Endothelial cell of umbilical vein (primary cell): ENCODE data around the gene LEMD1. TPM values are rescaled to one million over a fixed set of nuclear protein-coding genes. Genes with fewer than 3 reads are reported as not detected.

Experiments used
- BruUV-seq: library from RNA; stranded (reverse); fragments of 400-500 nt; replicated peaks from 2 replicates; lab custom pipeline; 2021; lab: Mats Ljungman, UMichigan
- CTCF ChIA-PET: fragments of 300-600, 350-600 bp; sonication (Branson Sonifier 250); formaldehyde crosslinking; loops from one replicate; lab custom pipeline; 2021; ENCODE audit warnings: antibody characterized with exemption, inconsistent platforms; lab: Charles Lee
- POLR2A ChIA-PET: fragments of 300-600, 350-600 bp; sonication (Branson Sonifier 250); formaldehyde crosslinking; loops from one replicate; lab custom pipeline; 2021; ENCODE audit warnings: antibody characterized with exemption, inconsistent platforms; lab: Charles Lee
- DNase-seq: peaks from one replicate; pipeline ENCODE4 v3.0.0-alpha.2; 2011; ENCODE audit warnings: low read depth, low spot score
- FAIRE-seq: peaks from 2 replicates; lab custom pipeline; 2011; peaks lifted over from hg19 to GRCh38; lab: Jason Lieb, UNC
- H2AFZ ChIP-seq: 2 replicates; pipeline ENCODE4 v1.6.0; 2012; ENCODE audit warnings: low read depth, low read length, control low read depth, inconsistent platforms
- H3K27ac ChIP-seq: 2 replicates; pipeline ENCODE4 v1.5.1; 2011; ENCODE audit warnings: low read depth, mild to moderate bottlenecking, control low read depth, low read length, moderate library complexity; ENCODE audit not compliant: insufficient read depth
- H3K27me3 ChIP-seq, 2 experiments: 2 replicates each; pipeline versions ENCODE4 v1.6.0 to v1.6.1; 2011; ENCODE audit warnings: low read length in 2 of 2, mixed read lengths in 1 of 2; ENCODE audit not compliant: control insufficient read depth in 2 of 2, insufficient read depth in 2 of 2
- H3K36me3 ChIP-seq, 2 experiments: 2 replicates in 1 of 2; 3 replicates in 1 of 2; pipeline ENCODE4 v1.5.1; 2011; ENCODE audit warnings: low read length in 2 of 2, mild to moderate bottlenecking in 1 of 2, moderate library complexity in 1 of 2; ENCODE audit not compliant: control insufficient read depth in 2 of 2, insufficient read depth in 2 of 2; ENCODE audit errors: extremely low read depth in 1 of 2
- H3K4me1 ChIP-seq: 3 replicates; pipeline ENCODE4 v1.5.1; 2011; ENCODE audit warnings: mild to moderate bottlenecking, low read length; ENCODE audit not compliant: control insufficient read depth, insufficient read depth; ENCODE audit errors: extremely low read depth
- H3K4me2 ChIP-seq: 2 replicates; pipeline ENCODE4 v1.6.1; 2011; ENCODE audit warnings: low read length, control low read depth, mixed read lengths; ENCODE audit not compliant: insufficient read depth
- H3K4me3 ChIP-seq, 3 experiments: fragments of 200-600 bp in 1 of 3; sonication (generic), shearing (Covaris generic) in 1 of 3; replicated peaks in 1 of 3; 2 replicates each; pipeline ENCODE4 v1.5.1; 2011 to 2016; ENCODE audit warnings: control low read depth in 3 of 3, low read length in 3 of 3, mild to moderate bottlenecking in 2 of 3, inconsistent platforms in 1 of 3, low read depth in 1 of 3, moderate library complexity in 1 of 3; ENCODE audit not compliant: insufficient read depth in 1 of 3
- H3K79me2 ChIP-seq: 2 replicates; pipeline ENCODE4 v1.6.0; 2012; ENCODE audit warnings: low read length, inconsistent platforms; ENCODE audit not compliant: control insufficient read depth, insufficient read depth
- H3K9ac ChIP-seq: replicated peaks from 2 replicates; pipeline ENCODE3; 2011; ENCODE audit warnings: low read length, control low read depth; ENCODE audit not compliant: insufficient read depth; ENCODE audit errors: extremely low read depth
- H3K9me1 ChIP-seq: replicated peaks from 3 replicates; pipeline ENCODE4 v1.6.0; 2011; ENCODE audit warnings: mild to moderate bottlenecking, low read length; ENCODE audit not compliant: control insufficient read depth, insufficient read depth; ENCODE audit errors: extremely low read depth
- H3K9me3 ChIP-seq: replicated peaks from 2 replicates; pipeline ENCODE4 v1.5.1; 2012; ENCODE audit warnings: low read length, inconsistent platforms; ENCODE audit not compliant: control insufficient read depth, insufficient read depth
- H4K20me1 ChIP-seq: replicated peaks from 2 replicates; pipeline ENCODE3; 2011; ENCODE audit warnings: mild to moderate bottlenecking, low read length; ENCODE audit not compliant: control insufficient read depth, insufficient read depth; ENCODE audit errors: extremely low read depth
- EZH2 ChIP-seq: IDR thresholded peaks from 2 replicates; pipeline ENCODE4 v1.6.1; 2012; ENCODE audit warnings: borderline replicate concordance, low read depth, mild to moderate bottlenecking, moderate library complexity, low read length, inconsistent platforms; ENCODE audit not compliant: severe bottlenecking
- GATA2 ChIP-seq: IDR thresholded peaks from 2 replicates; pipeline ENCODE4 v1.7.0; 2011; ENCODE audit warnings: low read depth, mild to moderate bottlenecking, moderate library complexity, mixed read lengths, low read length; ENCODE audit not compliant: insufficient read length, insufficient read depth
- JUN ChIP-seq: IDR thresholded peaks from 2 replicates; pipeline ENCODE4 v1.6.1; 2011; ENCODE audit warnings: borderline replicate concordance, low read depth; ENCODE audit not compliant: insufficient read length, insufficient read depth
- MYC ChIP-seq: IDR thresholded peaks from one replicate; pipeline ENCODE4 v1.6.1; 2011; ENCODE audit warnings: mild to moderate bottlenecking, low read depth, low read length
- POLR2A ChIP-seq: IDR thresholded peaks from 2 replicates; pipeline ENCODE4 v1.6.1; 2012; ENCODE audit warnings: low read depth, mild to moderate bottlenecking, control low read depth, low read length
- POLR2AphosphoS5 ChIP-seq: IDR thresholded peaks from 2 replicates; pipeline ENCODE4 v1.6.1; 2012; ENCODE audit warnings: low read depth, mild to moderate bottlenecking, control low read depth, low read length, moderate library complexity; ENCODE audit not compliant: insufficient read depth
- dilution Hi-C: fragments of 300-500 bp; cut with MboI; formaldehyde crosslinking; loops from one replicate; pipeline ENCODE4 v1.15.0; 2019; ENCODE audit warnings: low sequenced_read_pairs; ENCODE audit not compliant: extremely low pct_ligation_motif_present
- intact Hi-C: fragments of 100-400 bp; cut with micrococcal nuclease; formaldehyde crosslinking; loops from one replicate; pipeline ENCODE4 v1.10.0; 2022
- polyA plus RNA-seq, 4 experiments: library from polyadenylated mRNA; depleted of rRNA in 3 of 4; stranded (reverse) in 3 of 4; unstranded in 1 of 4; fragments of >200 nt; gene quantifications; 2 replicates each; pipeline versions ENCODE4 v1.2.1 to v1.2.3, GENCODE V29; 2011 to 2012; ENCODE audit warnings: missing spikeins in 1 of 4
- total RNA-seq: library from RNA; stranded (reverse); gene quantifications from 2 replicates; pipeline ENCODE4 v1.2.3, GENCODE V29; 2021
- TF ChIP-seq, protein P1 (sequence below): IDR thresholded peaks from 2 replicates; pipeline ENCODE4 v1.6.1; 2011; ENCODE audit not compliant: insufficient read depth, insufficient read length
- TF ChIP-seq, protein P2 (sequence below), 2 donors: IDR thresholded peaks; 1 replicate in 1 of 2; 2 replicates in 1 of 2; pipeline ENCODE4 v1.5.1; 2011; ENCODE audit warnings: low read length in 2 of 2, mild to moderate bottlenecking in 2 of 2, moderate library complexity in 2 of 2, control low read depth in 1 of 2, inconsistent platforms in 1 of 2, low read depth in 1 of 2; ENCODE audit not compliant: insufficient read depth in 1 of 2; ENCODE audit errors: extremely low read depth in 1 of 2

LEMD1 gene
- total and polyA plus RNA-seq, 2 donors (not counting 3 experiments of a cell fraction or from before 2014, with no cell fraction given), result not detected

DNA sequence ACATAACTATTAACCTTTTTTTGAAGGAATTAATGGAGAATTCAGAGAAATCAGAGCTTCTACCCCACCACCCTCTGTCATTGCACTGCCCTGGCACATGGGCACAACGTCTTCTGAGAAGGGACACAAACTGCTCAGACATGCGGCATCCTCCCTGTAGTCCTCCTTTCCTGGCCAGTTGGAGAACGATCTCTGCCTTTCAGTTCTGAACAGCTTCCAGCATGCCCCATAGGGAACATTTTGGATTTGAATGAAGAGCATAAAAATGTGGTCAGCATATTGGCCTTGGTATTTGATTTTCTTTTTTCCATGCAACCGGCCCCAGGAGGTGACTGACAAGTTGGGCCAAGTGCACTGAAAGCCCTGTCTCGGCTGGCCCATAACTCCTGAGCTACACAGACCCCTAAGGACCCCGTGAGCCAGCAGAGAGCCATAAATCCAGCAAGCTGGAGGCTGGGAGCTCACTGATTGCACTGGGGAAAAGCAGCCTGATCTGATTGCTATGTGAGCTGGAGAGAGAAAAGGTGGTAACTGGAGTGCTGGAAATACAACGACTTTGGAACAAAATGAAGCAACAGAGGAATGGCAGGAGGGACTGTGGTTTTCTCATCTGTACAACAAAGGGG lies 44.9 kb upstream of the LEMD1 start:
- no peaks in the 10 kb centered on the region for H3K4me1 ChIP-seq
- CTCF ChIA-PET, result interaction anchor here (0.7 to 1.5 kb wide), 6 partner anchors 9 to 113 kb away, joined by 3 to 9 read pairs (median 4); no protein-coding TSS in a partner anchor
- H3K9me1 ChIP-seq, result no peaks in the 10 kb centered on the region
- no peak overlapping the region for H3K27ac ChIP-seq
- DNase-seq (no peak), FAIRE-seq (no peak)
- H3K9ac ChIP-seq, result no peak overlapping the region
- no peaks in the 10 kb centered on the region for H3K36me3 ChIP-seq
- H3K9me3 ChIP-seq, result no peaks in the 10 kb centered on the region
- H2AFZ ChIP-seq, result no peak overlapping the region
- dilution Hi-C loops (no loop called here), intact Hi-C loops (no loop called here)
- H3K4me2 ChIP-seq, result no peak overlapping the region
- H3K79me2 ChIP-seq, result no peaks in the 10 kb centered on the region
- BruUV-seq, result no TSS peak
- no peak overlapping the region for H3K4me3 ChIP-seq
- peaks cover 8 to 14% of the 10 kb centered on the region in 2 experiments for H3K27me3 ChIP-seq
- H4K20me1 ChIP-seq, result no peaks in the 10 kb centered on the region
- TF ChIP-seq EZH2, result no peak
- TF ChIP-seq POLR2A, result no peak
- TF ChIP-seq POLR2AphosphoS5, result no peak
- no peak for TF ChIP-seq MYC
- TF ChIP-seq, protein P1, sequence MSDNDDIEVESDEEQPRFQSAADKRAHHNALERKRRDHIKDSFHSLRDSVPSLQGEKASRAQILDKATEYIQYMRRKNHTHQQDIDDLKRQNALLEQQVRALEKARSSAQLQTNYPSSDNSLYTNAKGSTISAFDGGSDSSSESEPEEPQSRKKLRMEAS, result no peak
- TF ChIP-seq GATA2, result no peak
- TF ChIP-seq, protein P2, sequence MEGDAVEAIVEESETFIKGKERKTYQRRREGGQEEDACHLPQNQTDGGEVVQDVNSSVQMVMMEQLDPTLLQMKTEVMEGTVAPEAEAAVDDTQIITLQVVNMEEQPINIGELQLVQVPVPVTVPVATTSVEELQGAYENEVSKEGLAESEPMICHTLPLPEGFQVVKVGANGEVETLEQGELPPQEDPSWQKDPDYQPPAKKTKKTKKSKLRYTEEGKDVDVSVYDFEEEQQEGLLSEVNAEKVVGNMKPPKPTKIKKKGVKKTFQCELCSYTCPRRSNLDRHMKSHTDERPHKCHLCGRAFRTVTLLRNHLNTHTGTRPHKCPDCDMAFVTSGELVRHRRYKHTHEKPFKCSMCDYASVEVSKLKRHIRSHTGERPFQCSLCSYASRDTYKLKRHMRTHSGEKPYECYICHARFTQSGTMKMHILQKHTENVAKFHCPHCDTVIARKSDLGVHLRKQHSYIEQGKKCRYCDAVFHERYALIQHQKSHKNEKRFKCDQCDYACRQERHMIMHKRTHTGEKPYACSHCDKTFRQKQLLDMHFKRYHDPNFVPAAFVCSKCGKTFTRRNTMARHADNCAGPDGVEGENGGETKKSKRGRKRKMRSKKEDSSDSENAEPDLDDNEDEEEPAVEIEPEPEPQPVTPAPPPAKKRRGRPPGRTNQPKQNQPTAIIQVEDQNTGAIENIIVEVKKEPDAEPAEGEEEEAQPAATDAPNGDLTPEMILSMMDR (IDR thresholded peaks at IDR 0.05; ENCODE audit: extremely low read depth in 1 of 2, insufficient read depth in 1 of 2, low read depth in 1 of 2, low read length in 2 of 2), result no peak
- TF ChIP-seq JUN, result no peak
- POLR2A ChIA-PET, result no interaction called here
